OCI-LY1 (cell line): Measurements from ENCODE around the gene RGS11.

Experiments
- H2AFZ ChIP-seq: fragments of 200-600 bp; sonication (generic), shearing (Covaris generic); 2 replicates; pipeline ENCODE4 v1.6.0; 2014; ENCODE audit warnings: antibody characterized with exemption, mild to moderate bottlenecking, low read length
- H3F3A ChIP-seq: fragments of 200-600 bp; sonication (generic), shearing (Covaris generic); 2 replicates; pipeline ENCODE4 v1.6.0; 2014; ENCODE audit warnings: mild to moderate bottlenecking, antibody characterized with exemption, low read length, moderate library complexity; ENCODE audit not compliant: insufficient read depth
- H3K27ac ChIP-seq: fragments of 200-600 bp; sonication (generic); 2 replicates; pipeline ENCODE4 v1.5.1; 2014; ENCODE audit warnings: low read length, mixed run types, mild to moderate bottlenecking, low read depth; ENCODE audit not compliant: poor library complexity, severe bottlenecking
- H3K27me3 ChIP-seq: fragments of 200-600 bp; sonication (generic); 2 replicates; pipeline ENCODE4 v1.6.0; 2014; ENCODE audit warnings: antibody characterized with exemption, mild to moderate bottlenecking, low read length, moderate library complexity; ENCODE audit not compliant: insufficient read depth
- H3K36me3 ChIP-seq: fragments of 200-600 bp; sonication (generic); 2 replicates; pipeline ENCODE4 v1.6.1; 2014; ENCODE audit warnings: mild to moderate bottlenecking, antibody characterized with exemption, low read length, moderate library complexity, mixed read lengths; ENCODE audit not compliant: insufficient read depth
- H3K4me1 ChIP-seq: fragments of 200-600 bp; sonication (generic); 2 replicates; pipeline ENCODE4 v1.5.1; 2014; ENCODE audit warnings: mild to moderate bottlenecking, low read length, moderate library complexity; ENCODE audit not compliant: insufficient read depth, severe bottlenecking
- H3K4me2 ChIP-seq: fragments of 200-600 bp; sonication (generic), shearing (Covaris generic); 2 replicates; pipeline ENCODE4 v1.6.1; 2014; ENCODE audit warnings: low read length
- H3K4me3 ChIP-seq: fragments of 200-600 bp; sonication (generic); 2 replicates; pipeline ENCODE4 v1.5.1; 2014; ENCODE audit warnings: low read length, low read depth, mild to moderate bottlenecking, mixed read lengths; ENCODE audit not compliant: poor library complexity, severe bottlenecking
- H3K79me2 ChIP-seq: fragments of 200-600 bp; shearing (Covaris generic); 2 replicates; pipeline ENCODE4 v1.6.1; 2016; ENCODE audit warnings: mixed run types, low read length, mixed read lengths; ENCODE audit not compliant: insufficient read depth
- H3K9ac ChIP-seq: fragments of 200-600 bp; sonication (generic), shearing (Covaris generic); 2 replicates; pipeline ENCODE4 v1.6.1; 2014; ENCODE audit warnings: mild to moderate bottlenecking, low read length, mixed read lengths
- H3K9me2 ChIP-seq: fragments of 200-600 bp; sonication (generic), shearing (Covaris generic); 2 replicates; pipeline ENCODE4 v1.6.1; 2014; ENCODE audit warnings: low read depth, mild to moderate bottlenecking, low read length, mixed read lengths
- H3K9me3 ChIP-seq: fragments of 200-600 bp; shearing (Covaris generic); 2 replicates; pipeline ENCODE4 v1.6.1; 2014; ENCODE audit warnings: low read length, mixed read lengths
- H4K20me1 ChIP-seq: fragments of 200-600 bp; sonication (generic), shearing (Covaris generic); 2 replicates; pipeline ENCODE4 v1.6.0; 2016; ENCODE audit warnings: mild to moderate bottlenecking, low read length; ENCODE audit not compliant: insufficient read depth
- EZH2 ChIP-seq: fragments of 200-600 bp; sonication (generic), shearing (Covaris generic); IDR thresholded peaks from 2 replicates; pipeline ENCODE4 v1.8.0; 2017; ENCODE audit warnings: borderline replicate concordance, mixed run types, mild to moderate bottlenecking, antibody characterized with exemption, low read length, moderate library complexity, mixed read lengths
- TF ChIP-seq, protein P1 (sequence below): fragments of 200-600 bp; sonication (generic), shearing (Covaris generic); IDR thresholded peaks from 2 replicates; pipeline ENCODE4 v1.5.1; 2017; ENCODE audit warnings: mild to moderate bottlenecking, antibody characterized with exemption, low read length, moderate library complexity, mixed read lengths

RGS11 gene

DNA sequence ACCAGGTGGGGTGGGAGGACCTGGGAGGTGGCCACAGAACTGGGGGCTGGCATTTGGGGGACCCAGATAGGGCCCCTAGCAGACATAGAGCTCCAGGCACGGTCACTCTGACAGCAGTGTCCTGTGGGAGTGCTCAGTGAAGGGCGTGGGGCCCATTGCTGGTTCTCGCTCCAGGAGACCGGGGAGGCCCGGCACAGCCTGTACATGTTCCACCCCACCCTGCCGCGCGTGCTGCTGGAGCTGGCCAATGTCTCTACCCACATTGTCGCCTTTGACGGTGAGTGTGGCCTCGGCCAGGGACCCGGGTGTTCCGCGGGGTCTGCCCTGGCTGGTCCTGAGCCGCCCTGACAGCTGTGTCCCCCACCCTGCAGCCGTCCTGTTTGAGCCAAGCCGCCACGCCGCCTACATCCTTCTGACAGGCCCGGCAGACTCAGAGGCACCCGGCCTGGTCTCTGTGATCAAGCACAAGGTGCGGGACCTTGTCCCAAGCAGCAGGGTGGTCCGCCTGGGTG, 11.2 kb downstream of the RGS11 start:
- Histone ChIP-seq H3K4me2 (no peak overlapping the region), H3K27me3 (no peaks in the 10 kb centered on the region), H3K27ac (no peak overlapping the region), H3K9ac (no peak overlapping the region), H3K9me3 (no peaks in the 10 kb centered on the region), H4K20me1 (no peaks in the 10 kb centered on the region), H3F3A (no peaks in the 10 kb centered on the region), H3K4me3 (no peak overlapping the region), H2AFZ (no peak overlapping the region), H3K36me3 (peaks cover 22% of the 10 kb centered on the region), H3K79me2 (no peaks in the 10 kb centered on the region), H3K4me1 (no peaks in the 10 kb centered on the region), H3K9me2 (no peaks in the 10 kb centered on the region)
- TF ChIP-seq, protein P1, sequence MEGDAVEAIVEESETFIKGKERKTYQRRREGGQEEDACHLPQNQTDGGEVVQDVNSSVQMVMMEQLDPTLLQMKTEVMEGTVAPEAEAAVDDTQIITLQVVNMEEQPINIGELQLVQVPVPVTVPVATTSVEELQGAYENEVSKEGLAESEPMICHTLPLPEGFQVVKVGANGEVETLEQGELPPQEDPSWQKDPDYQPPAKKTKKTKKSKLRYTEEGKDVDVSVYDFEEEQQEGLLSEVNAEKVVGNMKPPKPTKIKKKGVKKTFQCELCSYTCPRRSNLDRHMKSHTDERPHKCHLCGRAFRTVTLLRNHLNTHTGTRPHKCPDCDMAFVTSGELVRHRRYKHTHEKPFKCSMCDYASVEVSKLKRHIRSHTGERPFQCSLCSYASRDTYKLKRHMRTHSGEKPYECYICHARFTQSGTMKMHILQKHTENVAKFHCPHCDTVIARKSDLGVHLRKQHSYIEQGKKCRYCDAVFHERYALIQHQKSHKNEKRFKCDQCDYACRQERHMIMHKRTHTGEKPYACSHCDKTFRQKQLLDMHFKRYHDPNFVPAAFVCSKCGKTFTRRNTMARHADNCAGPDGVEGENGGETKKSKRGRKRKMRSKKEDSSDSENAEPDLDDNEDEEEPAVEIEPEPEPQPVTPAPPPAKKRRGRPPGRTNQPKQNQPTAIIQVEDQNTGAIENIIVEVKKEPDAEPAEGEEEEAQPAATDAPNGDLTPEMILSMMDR, result no peak
- TF ChIP-seq EZH2, result no peak

DNA sequence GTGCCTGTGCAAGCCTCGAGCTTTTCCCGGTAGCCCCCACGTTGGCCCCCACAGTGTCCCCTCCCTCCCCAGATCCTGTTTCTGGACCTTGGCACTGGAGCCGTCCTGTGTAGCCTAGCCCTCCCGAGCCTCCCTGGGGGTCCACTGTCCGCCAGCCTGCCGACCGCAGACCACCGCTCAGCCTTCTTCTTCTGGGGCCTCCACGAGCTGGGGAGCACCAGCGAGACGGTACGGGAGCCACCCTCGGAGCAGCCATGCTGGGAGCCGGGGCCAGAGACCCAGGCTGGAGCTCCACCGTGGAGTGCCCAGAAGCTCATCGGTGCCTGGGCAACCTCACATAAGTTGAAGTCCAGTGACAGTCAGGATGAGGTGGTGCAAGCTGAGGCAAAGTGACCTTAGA, 11.8 kb downstream of the RGS11 start:
- Histone ChIP-seq H3K9ac (no peak overlapping the region), H3K79me2 (no peaks in the 10 kb centered on the region), H3K4me2 (no peak overlapping the region), H3K27ac (no peak overlapping the region), H3K4me3 (no peak overlapping the region), H3K9me3 (no peaks in the 10 kb centered on the region), H4K20me1 (no peaks in the 10 kb centered on the region), H3K36me3 (peaks cover 27% of the 10 kb centered on the region), H3K27me3 (no peaks in the 10 kb centered on the region), H3K4me1 (no peaks in the 10 kb centered on the region), H3K9me2 (no peaks in the 10 kb centered on the region), H2AFZ (no peak overlapping the region), H3F3A (no peaks in the 10 kb centered on the region)
- no peak for TF ChIP-seq EZH2
- TF ChIP-seq, protein P1, result no peak

DNA sequence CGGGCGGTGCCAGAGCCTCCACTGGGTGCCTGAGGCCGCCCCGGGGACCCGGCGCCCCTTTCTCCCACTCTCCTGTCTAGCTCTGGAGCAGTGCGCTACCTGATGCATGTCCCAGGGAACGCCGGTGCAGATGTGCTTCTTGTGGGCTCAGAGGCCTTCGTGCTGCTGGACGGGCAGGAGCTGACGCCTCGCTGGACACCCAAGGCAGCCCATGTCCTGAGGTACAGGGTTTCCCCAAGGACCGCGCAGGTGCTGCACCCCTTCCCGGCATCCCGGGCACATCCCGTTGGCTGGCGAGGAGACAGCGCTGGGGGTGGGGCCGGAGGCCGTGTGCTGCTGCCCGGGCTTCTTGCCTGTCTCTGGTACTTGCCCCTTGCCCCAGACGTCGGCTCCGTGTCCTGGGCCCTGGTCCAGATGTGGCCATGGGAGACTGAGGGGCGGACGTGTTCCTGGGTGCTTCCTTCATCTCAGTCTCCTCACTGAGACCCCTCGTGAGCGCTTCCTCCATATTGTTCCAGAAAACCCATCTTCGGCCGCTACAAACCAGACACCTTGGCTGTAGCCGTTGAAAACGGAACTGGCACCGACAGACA, 12.5 kb downstream of the RGS11 start:
- Histone ChIP-seq H3K9ac (no peak overlapping the region), H3F3A (no peaks in the 10 kb centered on the region), H3K36me3 (peaks cover 27% of the 10 kb centered on the region), H3K27me3 (no peaks in the 10 kb centered on the region), H2AFZ (no peak overlapping the region), H3K27ac (no peak overlapping the region), H3K9me3 (no peaks in the 10 kb centered on the region), H3K4me1 (no peaks in the 10 kb centered on the region), H3K4me2 (no peak overlapping the region), H3K4me3 (no peak overlapping the region), H4K20me1 (no peaks in the 10 kb centered on the region), H3K79me2 (no peaks in the 10 kb centered on the region), H3K9me2 (no peaks in the 10 kb centered on the region)
- TF ChIP-seq, protein P1, result no peak
- no peak for TF ChIP-seq EZH2
